ENCODE measurements around the gene ATOH1. TPM values are rescaled to one million over a fixed set of nuclear protein-coding genes. Genes with fewer than 3 reads are reported as not detected.

Gene ATOH1
- total and polyA plus RNA-seq, 8 donors = not detected

DNA sequence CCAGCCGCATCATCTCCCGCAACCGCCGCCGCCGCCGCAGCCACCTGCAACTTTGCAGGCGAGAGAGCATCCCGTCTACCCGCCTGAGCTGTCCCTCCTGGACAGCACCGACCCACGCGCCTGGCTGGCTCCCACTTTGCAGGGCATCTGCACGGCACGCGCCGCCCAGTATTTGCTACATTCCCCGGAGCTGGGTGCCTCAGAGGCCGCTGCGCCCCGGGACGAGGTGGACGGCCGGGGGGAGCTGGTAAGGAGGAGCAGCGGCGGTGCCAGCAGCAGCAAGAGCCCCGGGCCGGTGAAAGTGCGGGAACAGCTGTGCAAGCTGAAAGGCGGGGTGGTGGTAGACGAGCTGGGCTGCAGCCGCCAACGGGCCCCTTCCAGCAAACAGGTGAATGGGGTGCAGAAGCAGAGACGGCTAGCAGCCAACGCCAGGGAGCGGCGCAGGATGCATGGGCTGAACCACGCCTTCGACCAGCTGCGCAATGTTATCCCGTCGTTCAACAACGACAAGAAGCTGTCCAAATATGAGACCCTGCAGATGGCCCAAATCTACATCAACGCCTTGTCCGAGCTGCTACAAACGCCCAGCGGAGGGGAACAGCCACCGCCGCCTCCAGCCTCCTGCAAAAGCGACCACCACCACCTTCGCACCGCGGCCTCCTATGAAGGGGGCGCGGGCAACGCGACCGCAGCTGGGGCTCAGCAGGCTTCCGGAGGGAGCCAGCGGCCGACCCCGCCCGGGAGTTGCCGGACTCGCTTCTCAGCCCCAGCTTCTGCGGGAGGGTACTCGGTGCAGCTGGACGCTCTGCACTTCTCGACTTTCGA is 654 bp downstream of the ATOH1 start:
- DNase-seq = peak in 3 of 6 donors; percentile 19 to 83 (median 62)
- H3K4me3 ChIP-seq = peak overlapping the region in 2 of 4 donors; percentile 33 to 43
- no peaks in the 10 kb centered on the region for H3K36me3 ChIP-seq
- no peak for FAIRE-seq
- peaks cover 11 to 43% (median 23%) of the 10 kb centered on the region in 4 donors for H3K27me3 ChIP-seq
- ATAC-seq = peak; percentile 42 to 66 (median 64)
- intact Hi-C loops (cut with DNase I) = no loop called here
- H3K9me3 ChIP-seq = no peaks in the 10 kb centered on the region
- peaks cover 0 to 15% (median 9%) of the 10 kb centered on the region in 3 donors for H3K4me1 ChIP-seq
- no peak overlapping the region for H3K27ac ChIP-seq
- TF ChIP-seq, protein P1, sequence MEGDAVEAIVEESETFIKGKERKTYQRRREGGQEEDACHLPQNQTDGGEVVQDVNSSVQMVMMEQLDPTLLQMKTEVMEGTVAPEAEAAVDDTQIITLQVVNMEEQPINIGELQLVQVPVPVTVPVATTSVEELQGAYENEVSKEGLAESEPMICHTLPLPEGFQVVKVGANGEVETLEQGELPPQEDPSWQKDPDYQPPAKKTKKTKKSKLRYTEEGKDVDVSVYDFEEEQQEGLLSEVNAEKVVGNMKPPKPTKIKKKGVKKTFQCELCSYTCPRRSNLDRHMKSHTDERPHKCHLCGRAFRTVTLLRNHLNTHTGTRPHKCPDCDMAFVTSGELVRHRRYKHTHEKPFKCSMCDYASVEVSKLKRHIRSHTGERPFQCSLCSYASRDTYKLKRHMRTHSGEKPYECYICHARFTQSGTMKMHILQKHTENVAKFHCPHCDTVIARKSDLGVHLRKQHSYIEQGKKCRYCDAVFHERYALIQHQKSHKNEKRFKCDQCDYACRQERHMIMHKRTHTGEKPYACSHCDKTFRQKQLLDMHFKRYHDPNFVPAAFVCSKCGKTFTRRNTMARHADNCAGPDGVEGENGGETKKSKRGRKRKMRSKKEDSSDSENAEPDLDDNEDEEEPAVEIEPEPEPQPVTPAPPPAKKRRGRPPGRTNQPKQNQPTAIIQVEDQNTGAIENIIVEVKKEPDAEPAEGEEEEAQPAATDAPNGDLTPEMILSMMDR (IDR thresholded peaks at IDR 0.05) = no peak
- WGBS, 2 donors = 0 to 2% methylated on average over 70 of the region's 70 CpGs

DNA sequence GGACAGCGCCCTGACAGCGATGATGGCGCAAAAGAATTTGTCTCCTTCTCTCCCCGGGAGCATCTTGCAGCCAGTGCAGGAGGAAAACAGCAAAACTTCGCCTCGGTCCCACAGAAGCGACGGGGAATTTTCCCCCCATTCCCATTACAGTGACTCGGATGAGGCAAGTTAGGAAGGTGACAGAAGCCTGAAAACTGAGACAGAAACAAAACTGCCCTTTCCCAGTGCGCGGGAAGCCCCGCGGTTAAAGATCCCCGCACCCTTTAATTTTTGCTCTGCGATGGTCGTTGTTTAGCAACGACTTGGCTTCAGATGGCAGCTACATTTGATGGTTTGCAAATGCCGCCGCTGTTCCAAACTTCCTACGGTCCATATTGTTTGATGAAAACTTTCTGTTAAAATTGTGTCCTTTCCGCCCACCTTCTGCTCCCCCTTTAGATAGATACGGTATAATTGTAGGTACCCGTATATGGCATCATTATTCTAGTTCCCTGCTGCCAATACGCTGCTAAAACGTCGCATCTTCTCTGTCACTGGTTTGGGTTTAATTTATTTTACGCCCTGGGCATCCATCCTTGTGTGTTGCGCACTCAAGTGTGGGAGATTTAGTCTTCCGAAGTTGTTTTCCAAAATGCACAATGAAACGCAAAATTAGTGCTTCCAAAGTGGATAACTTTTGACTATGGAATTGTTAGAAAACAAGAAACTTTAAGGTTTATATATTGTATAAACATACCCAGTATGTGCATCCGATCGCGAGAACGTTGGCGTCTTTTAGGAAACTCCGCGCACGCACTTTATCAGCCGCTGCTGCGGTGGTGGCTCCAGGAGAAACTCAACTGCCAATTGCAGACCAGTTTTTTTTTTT is 1.5 kb downstream of the ATOH1 start:
- TF ChIP-seq, protein P1 (IDR thresholded peaks at IDR 0.05) = no peak
- WGBS, 2 donors = 15 to 17% methylated on average over 40 of the region's 40 CpGs
- Histone ChIP-seq H3K9me3 (no peaks in the 10 kb centered on the region), H3K27ac (no peak overlapping the region), H3K27me3 (peaks cover 11 to 50% (median 25%) of the 10 kb centered on the region in 4 donors), H3K4me1 (peaks cover 0 to 15% (median 9%) of the 10 kb centered on the region in 3 donors), H3K36me3 (no peaks in the 10 kb centered on the region), H3K4me3 (peak overlapping the region in 1 of 4 donors; percentile 43)
- FAIRE-seq (no peak), ATAC-seq (no peak), DNase-seq (no peak)
- intact Hi-C loops (cut with DNase I) = no loop called here

DNA sequence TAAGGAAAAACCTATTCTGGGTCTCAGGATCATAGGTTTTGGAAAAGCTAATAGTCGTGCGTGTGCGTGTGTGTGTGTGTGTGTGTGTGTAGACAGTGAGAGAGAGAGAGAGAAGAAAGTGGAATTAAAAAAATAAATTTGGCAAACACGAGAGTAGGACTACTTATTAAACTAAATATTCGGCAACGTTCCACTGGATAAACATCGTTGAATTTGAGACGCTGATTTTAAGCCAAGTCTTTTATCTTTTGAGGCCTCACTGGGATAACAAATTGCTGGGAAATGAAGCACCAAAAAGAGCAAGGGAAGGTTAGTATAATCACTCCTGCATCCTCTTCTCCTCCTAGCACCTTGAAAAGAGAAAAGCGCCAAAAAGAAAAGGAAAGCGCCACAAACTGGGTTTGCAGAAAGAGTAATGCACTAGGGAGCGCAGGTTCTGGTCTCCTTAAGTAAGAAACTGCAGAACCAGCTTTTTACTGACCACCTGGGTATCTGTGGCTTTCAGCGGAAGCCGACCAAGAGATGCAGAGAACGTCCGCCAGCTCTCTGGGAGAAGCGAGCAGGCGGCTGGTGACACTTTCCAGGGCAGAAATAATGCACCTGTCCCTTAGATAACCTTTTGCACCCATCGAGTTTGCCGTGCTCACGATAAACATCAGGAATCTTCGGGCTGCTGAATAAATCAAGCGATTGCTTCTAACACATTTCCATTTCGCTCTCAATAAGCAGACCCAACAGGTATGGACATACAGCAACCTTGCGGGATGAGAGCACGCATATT is 3.4 kb downstream of the ATOH1 start:
- Histone ChIP-seq H3K4me3 (no peak overlapping the region), H3K27ac (no peak overlapping the region), H3K36me3 (no peaks in the 10 kb centered on the region), H3K4me1 (peaks cover 0 to 15% (median 9%) of the 10 kb centered on the region in 3 donors), H3K27me3 (peaks cover 11 to 45% (median 25%) of the 10 kb centered on the region in 4 donors), H3K9me3 (no peaks in the 10 kb centered on the region)
- DNase-seq (no peak), ATAC-seq (no peak), FAIRE-seq (no peak)
- TF ChIP-seq, protein P1 (IDR thresholded peaks at IDR 0.05) = no peak
- WGBS, 2 donors = 11 to 12% methylated on average over 25 of the region's 25 CpGs
- intact Hi-C loops (cut with DNase I) = no loop called here

DNA sequence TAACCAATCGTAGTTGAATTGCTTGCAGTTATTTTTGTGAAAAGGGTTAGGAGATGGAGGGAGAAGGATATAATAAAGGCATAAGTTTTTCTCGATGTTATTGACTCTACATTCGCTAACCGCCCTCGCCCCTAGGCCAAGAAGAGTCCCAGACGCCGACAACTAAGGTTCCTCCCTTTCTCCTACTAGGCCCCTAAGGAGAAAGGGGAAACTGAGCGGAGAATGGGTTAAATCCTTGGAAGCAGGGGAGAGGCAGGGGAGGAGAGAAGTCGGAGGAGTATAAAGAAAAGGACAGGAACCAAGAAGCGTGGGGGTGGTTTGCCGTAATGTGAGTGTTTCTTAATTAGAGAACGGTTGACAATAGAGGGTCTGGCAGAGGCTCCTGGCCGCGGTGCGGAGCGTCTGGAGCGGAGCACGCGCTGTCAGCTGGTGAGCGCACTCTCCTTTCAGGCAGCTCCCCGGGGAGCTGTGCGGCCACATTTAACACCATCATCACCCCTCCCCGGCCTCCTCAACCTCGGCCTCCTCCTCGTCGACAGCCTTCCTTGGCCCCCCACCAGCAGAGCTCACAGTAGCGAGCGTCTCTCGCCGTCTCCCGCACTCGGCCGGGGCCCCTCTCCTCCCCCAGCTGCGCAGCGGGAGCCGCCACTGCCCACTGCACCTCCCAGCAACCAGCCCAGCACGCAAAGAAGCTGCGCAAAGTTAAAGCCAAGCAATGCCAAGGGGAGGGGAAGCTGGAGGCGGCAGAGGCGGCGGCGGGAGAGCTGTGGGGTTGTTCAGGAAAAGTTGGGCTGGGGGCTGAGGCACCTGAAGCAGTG is 5.9 kb downstream of the ATOH1 start:
- Histone ChIP-seq H3K27me3 (peaks cover 10 to 40% (median 22%) of the 10 kb centered on the region in 4 donors), H3K4me3 (no peak overlapping the region), H3K4me1 (peaks cover 0 to 7% (median 5%) of the 10 kb centered on the region in 3 donors), H3K27ac (no peak overlapping the region), H3K9me3 (no peaks in the 10 kb centered on the region), H3K36me3 (no peaks in the 10 kb centered on the region)
- no peak for FAIRE-seq
- no peak for ATAC-seq
- DNase-seq = peak in 1 of 6 donors; percentile 57
- 40 to 41% methylated on average over 41 to 42 of the region's 42 CpGs for WGBS, 2 donors
- TF ChIP-seq, protein P1 (IDR thresholded peaks at IDR 0.05) = no peak
- intact Hi-C loops (cut with DNase I) = no loop called here

Data from pancreas (tissue), 10 donors.